Choroid plexus epithelial cell (primary cell): Measurements from ENCODE around the gene EPHB2.

Source experiments
- DNase-seq: peaks from one replicate; pipeline ENCODE4 v3.0.0-alpha.2; 2010; ENCODE audit warnings: low read depth
- H3K4me3 ChIP-seq: 2 replicates; pipeline ENCODE4 v1.5.1; 2011; ENCODE audit warnings: low read depth, mild to moderate bottlenecking, control low read depth, low read length, moderate library complexity
- TF ChIP-seq, protein P1 (sequence below): conservative IDR thresholded peaks from 2 replicates; pipeline ENCODE4 v1.5.1; 2011; ENCODE audit warnings: low read depth, mild to moderate bottlenecking, control low read depth, inconsistent platforms, low read length, moderate library complexity

EPHB2 gene

DNA sequence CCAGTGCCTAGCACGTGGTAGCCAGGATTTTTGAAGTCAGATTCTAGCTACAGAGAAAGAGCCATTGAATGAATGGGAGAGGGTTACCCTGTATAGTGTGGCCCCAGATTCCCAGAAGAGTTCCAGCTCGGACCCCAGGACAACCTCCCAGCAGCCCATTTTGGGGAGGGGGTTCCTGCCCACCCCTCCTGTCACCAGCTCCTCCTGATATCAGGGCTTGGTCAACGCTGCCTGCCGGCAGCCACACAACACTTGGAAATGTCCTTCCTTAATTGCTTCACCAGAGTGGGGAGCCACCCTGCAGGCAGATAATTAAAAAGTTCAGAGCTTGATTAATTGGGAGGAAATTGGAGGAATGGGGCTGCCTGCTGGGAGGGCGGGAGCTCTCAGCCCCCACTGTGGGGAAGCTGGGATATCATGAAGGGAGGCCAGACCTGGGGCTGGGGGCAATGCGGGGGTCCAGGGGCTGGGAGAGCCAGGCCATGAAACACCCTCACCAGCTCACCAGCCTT lies 141.6 kb downstream of the EPHB2 start:
- DNase-seq: no peak
- H3K4me3 ChIP-seq: no peak overlapping the region
- TF ChIP-seq, protein P1, sequence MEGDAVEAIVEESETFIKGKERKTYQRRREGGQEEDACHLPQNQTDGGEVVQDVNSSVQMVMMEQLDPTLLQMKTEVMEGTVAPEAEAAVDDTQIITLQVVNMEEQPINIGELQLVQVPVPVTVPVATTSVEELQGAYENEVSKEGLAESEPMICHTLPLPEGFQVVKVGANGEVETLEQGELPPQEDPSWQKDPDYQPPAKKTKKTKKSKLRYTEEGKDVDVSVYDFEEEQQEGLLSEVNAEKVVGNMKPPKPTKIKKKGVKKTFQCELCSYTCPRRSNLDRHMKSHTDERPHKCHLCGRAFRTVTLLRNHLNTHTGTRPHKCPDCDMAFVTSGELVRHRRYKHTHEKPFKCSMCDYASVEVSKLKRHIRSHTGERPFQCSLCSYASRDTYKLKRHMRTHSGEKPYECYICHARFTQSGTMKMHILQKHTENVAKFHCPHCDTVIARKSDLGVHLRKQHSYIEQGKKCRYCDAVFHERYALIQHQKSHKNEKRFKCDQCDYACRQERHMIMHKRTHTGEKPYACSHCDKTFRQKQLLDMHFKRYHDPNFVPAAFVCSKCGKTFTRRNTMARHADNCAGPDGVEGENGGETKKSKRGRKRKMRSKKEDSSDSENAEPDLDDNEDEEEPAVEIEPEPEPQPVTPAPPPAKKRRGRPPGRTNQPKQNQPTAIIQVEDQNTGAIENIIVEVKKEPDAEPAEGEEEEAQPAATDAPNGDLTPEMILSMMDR: no peak

GRCh38 chr1:22853651-22854185 lies 143.1 kb downstream of the EPHB2 start:
- no peak overlapping the region for H3K4me3 ChIP-seq
- no peak for DNase-seq
- TF ChIP-seq, protein P1: no peak

- DNase-seq: no peak
- H3K4me3 ChIP-seq: no peak overlapping the region
- TF ChIP-seq, protein P1: no peak
Measured at GRCh38 chr1:22854688-22855565, 144.3 kb downstream of the EPHB2 start.

GRCh38 chr1:22855668-22856606 lies 145.3 kb downstream of the EPHB2 start:
- H3K4me3 ChIP-seq: no peak overlapping the region
- TF ChIP-seq, protein P1: no peak
- DNase-seq: no peak

DNA sequence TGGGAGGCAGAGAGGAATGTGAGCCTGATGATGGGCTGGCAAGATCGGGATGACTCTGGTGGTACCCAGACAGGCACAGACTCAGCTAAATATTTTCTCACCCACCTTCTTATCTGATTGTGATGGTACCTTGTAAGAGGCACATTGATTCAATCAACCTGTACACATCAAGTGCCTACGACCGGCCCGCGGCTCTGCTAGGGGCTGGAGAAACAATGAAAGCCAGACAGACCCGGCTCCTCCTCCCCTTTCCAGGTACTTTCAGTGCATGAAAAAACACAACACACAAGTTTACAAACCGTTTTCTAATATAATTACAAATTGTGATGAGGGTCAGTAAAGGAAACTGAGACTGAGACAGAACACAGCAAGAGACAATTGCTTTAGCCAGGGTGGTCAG lies 147.0 kb downstream of the EPHB2 start:
- DNase-seq: no peak
- no peak overlapping the region for H3K4me3 ChIP-seq
- TF ChIP-seq, protein P1: no peak

DNA sequence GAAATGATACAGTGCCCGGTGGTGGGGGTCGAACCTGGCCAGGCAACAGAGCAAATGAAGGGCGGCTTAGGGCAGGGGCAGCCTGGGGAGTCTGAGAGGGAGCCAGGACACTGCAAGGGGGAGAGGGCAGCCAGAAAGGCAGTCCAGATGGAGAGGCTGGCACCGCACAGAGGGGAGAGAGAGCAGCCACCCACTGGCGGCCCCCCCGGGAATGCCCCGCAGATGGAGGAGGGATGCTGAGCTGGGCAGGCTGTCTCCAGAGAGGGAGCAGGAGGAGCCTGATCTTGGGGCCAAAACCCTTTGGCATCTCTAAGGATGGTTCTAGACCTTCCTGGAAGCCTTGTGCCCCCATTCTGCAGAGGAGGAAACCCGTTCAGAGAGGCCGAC lies 149.8 kb downstream of the EPHB2 start:
- H3K4me3 ChIP-seq: no peak overlapping the region
- TF ChIP-seq, protein P1: no peak
- no peak for DNase-seq
